ENCODE results near the gene GJD2.

GJD2 gene

GRCh38 chr15:34772312-34772711, 17.5 kb upstream of the GJD2 start:
- DNase-seq, result no peak

GRCh38 chr15:34769711-34770110, 14.9 kb upstream of the GJD2 start:
- DNase-seq, result no peak

- no peak for DNase-seq
Measured at GRCh38 chr15:34768530-34768929, 13.7 kb upstream of the GJD2 start.

GRCh38 chr15:34765741-34766140, 10.9 kb upstream of the GJD2 start:
- DNase-seq, result no peak

- DNase-seq, result no peak
Measured at GRCh38 chr15:34760909-34761308, 6.1 kb upstream of the GJD2 start.

GRCh38 chr15:34759992-34760391, 5.2 kb upstream of the GJD2 start:
- no peak for DNase-seq

GRCh38 chr15:34759347-34759746, 4.5 kb upstream of the GJD2 start:
- no peak for DNase-seq

- DNase-seq, result no peak
Measured at GRCh38 chr15:34757262-34757661, 2.5 kb upstream of the GJD2 start.

- DNase-seq, result no peak
Measured at GRCh38 chr15:34755419-34755773, 598 bp upstream of the GJD2 start.

GRCh38 chr15:34754171-34754601, 612 bp downstream of the GJD2 start:
- no peak for DNase-seq

- DNase-seq, result no peak
Measured at GRCh38 chr15:34753236-34753894, 1.4 kb downstream of the GJD2 start.

GRCh38 chr15:34749691-34750090, 5.1 kb downstream of the GJD2 start:
- DNase-seq, result no peak

GRCh38 chr15:34739346-34739745, 15.5 kb downstream of the GJD2 start:
- no peak for DNase-seq

- DNase-seq, result no peak
Measured at GRCh38 chr15:34738002-34738401, 16.8 kb downstream of the GJD2 start.

GRCh38 chr15:34737477-34737876, 17.3 kb downstream of the GJD2 start:
- no peak for DNase-seq

- no peak for DNase-seq
Measured at GRCh38 chr15:34734303-34734702, 20.5 kb downstream of the GJD2 start.

- no peak for DNase-seq
Measured at GRCh38 chr15:34733621-34734020, 21.2 kb downstream of the GJD2 start.

GRCh38 chr15:34732430-34732829, 22.4 kb downstream of the GJD2 start:
- no peak for DNase-seq

GRCh38 chr15:34730701-34731100, 24.1 kb downstream of the GJD2 start:
- no peak for DNase-seq

GRCh38 chr15:34729886-34730285, 24.9 kb downstream of the GJD2 start:
- DNase-seq, result no peak

- DNase-seq, result no peak
Measured at GRCh38 chr15:34729056-34729455, 25.7 kb downstream of the GJD2 start.

GRCh38 chr15:34726406-34727100, 28.2 kb downstream of the GJD2 start:
- DNase-seq, result no peak

GRCh38 chr15:34725556-34725955, 29.2 kb downstream of the GJD2 start:
- no peak for DNase-seq

GRCh38 chr15:34724481-34724880, 30.3 kb downstream of the GJD2 start:
- DNase-seq, result no peak

- no peak for DNase-seq
Measured at GRCh38 chr15:34722439-34722836, 32.4 kb downstream of the GJD2 start.

Measured in stimulated activated naive CD4-positive, alpha-beta T cell (primary cell).